Putamen (tissue), 1 donor: ENCODE data around the gene FST.

Experiments used
- DNase-seq: peaks from one replicate; pipeline ENCODE4 v3.0.0-alpha.2; 2016; ENCODE audit warnings: low spot score

Gene FST

DNA sequence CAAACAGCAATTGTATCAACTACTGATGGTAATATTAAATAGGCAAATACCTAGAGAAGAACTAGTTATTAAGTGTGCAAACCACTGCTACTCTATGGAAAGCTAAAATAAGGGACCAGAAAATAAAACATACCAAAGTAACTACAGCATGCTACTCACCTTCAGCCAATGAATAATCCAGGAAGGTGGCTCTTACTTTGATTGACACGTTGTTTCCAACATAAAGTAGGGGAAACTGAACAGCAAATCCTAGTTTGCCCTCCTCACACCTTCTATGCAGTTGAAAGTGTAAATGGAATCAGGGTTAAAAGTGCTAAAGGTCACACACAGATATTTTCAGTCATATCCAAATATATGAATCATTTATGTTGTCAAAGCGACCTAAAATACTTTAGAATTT lies 5.1 kb upstream of the FST start:
- DNase-seq, result no peak

DNA sequence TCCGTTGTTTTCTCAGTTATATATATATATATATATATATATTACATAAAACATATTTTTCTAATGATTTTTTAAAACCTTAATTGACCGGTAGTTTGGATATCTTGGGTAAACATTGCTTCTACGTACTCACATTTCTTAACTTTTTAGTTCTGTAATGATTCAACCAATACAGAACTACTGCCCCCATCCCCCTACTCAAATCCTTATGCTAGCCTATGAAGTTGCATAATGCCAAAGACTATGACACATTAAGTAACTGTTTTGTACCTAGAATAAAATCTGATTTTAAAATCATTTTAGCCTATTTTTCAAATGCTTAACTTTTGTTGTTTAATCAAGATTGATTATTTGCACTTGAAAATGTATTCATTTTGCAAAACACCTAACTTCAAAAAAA lies 4.4 kb upstream of the FST start:
- no peak for DNase-seq

DNA sequence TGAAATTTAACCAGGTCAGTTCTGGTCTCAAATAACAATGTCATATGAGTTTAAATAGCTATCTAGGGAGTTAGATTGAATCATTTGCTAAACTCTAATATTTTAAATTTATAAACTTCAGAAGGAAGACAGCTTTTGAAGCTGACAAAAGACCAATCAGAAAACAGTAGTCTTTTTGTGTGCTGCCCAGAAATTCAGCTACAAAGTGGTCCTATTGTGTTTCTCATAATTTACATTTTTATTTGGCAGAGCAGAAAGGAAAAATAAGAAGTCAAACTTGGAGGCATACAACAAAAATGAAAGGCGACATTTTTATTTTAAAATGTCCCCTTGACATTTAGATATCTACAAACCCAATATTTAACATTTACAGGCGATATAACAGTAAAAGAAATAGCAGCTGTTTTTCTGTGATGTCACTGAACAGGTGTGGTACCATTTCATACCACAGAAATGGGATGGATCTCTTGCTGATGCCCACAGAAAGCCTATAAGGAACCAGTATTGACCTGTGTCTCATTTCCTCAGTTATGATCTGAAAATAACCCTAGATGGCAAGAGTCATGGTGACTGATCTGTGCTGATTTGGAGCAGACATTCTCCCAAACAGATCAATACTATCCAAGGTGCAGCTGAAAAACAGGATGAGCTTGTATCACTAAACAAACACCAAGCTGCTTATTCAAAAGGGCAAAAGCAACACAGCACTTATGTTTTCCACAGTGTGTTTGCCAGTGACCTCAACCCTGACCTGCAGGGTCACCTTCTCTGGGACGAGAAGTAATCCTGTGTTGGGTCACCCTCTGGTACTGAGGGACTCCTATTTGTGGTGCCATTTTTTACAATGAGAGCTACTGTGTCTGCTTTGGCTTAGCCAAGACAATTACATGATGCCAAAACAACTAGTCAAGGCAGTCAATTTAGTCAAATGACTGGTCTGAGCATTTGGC lies 3.6 kb upstream of the FST start:
- peak; percentile 39 for DNase-seq

DNA sequence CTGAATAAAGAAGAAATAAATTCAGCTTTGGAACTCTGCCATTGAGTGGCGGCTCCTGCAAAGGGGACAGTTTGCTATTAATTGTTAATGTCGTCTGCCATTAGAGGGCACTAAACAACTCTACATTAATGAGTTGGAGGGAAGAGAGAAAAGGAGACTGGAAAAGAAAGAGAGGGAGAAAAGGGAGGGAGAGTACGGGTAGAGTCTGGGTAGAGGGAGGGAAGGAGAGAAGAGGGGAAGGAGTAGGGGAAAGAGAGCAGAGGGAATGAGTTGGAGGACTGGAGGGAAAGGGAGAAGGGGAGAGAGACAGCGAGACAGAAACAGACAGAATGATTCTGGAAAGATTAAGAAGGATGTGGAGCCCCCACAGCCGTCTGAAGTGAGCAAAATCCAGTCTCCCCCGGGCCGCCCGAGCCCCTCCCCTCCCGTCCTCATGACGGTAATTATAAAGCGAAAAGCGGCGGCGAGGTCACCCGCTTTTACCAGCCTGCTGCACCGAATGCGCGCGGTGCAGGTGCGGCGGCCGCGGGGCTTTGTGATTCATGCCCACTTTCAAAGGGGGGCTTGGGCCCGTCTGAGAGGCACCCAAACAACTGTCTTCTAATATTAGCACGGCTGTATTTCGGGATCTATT lies 1.9 kb upstream of the FST start:
- DNase-seq, result peak; percentile 56

DNA sequence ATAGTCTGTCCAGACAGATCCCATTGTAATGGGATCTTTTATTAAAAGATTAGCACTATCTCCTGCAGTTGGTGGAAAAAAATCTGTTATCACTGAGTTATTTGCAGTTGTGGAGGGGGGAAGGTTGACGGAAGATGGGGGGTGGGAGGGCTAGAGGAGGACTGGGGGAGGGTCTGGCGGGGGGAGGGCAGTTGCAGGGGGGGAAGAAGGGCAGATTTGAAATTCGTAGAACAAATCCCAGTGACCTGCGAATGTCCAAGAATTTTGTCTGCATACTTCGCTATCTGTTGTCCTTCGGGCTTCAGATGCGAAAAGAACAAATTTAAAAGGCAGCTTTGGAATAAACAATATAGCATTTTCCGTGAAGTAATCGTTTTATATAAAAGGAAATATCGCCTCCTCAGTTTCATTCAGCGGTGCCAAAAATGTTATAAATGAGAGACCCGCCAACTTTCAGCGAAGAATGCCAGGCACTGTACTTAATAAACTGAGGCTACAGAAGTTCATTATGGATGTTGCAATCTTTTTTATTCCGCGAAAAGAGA lies 1.3 kb upstream of the FST start:
- DNase-seq, result no peak

DNA sequence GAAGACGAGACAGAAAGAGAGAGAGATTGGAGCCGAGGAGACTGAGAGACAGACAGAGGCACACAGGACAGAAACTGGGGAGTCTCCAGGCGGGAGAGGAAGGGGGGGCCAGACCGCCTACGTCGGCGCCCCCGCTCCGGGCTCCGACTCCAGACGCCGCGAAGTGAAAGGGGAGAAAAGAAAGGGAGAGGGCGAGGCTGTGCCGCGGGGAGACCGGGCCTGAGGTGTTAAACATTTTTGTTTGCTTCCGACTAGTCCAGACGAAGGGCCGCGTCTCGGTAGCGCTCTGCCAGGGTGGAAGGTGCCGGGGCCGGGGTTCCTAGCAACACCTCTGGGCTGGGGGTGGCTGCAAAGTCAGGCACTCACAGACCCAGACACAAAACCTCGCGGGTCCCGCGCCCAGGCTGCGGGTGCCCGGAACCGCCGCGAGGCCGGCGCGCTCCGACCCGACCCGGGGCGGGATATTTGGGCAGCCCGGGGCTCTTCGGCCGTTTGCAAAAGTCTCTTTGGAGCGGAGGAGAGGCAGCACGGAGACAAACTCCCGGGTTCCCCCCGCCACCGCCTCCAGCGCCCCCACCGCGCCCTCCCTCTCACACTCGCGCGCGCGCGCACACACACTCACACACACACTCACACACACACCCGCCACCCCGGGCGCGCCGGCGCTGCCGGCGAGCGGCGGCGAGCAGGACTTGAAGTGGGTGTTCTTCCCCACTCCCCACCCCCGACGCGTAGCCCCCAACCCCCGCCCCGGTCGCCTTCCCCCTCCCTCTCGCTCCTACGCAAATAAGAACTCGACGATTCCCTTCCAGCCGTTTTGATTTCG lies 626 bp upstream of the FST start:
- DNase-seq, result no peak

DNA sequence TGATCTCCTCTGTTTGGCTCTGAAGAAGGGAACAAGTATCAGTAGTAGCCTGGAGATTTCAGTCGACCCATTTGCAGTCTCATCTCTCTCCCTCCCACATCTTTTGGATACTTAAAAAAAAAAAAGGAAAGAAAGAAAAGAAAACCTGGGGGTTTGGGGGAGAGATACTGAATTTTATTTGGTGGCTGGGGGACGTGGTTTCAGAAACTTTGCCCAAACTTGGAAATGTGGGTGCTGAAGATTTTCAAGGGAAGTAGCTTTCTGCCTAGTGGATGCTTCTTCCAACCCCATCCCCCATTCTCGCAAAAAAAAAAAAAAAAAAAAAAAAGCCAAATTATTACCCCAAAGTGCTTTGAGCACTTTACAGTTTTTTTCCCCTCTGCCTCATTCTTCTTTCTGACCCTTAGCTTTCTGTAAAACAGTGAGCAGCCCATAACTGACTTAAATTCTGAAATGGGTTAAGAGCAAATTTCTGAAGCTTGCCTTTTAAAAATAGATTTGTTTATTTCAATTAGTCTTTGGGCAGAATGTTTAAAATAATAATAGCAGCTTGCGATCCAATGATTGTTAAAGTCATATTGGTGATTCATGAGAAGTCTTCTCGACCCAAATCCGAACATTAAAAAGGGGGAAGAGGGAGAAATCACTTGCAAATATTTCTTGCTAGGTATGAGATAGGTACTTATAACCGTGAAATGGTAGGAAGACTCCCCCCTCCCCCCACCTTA lies 894 bp downstream of the FST start:
- no peak for DNase-seq

DNA sequence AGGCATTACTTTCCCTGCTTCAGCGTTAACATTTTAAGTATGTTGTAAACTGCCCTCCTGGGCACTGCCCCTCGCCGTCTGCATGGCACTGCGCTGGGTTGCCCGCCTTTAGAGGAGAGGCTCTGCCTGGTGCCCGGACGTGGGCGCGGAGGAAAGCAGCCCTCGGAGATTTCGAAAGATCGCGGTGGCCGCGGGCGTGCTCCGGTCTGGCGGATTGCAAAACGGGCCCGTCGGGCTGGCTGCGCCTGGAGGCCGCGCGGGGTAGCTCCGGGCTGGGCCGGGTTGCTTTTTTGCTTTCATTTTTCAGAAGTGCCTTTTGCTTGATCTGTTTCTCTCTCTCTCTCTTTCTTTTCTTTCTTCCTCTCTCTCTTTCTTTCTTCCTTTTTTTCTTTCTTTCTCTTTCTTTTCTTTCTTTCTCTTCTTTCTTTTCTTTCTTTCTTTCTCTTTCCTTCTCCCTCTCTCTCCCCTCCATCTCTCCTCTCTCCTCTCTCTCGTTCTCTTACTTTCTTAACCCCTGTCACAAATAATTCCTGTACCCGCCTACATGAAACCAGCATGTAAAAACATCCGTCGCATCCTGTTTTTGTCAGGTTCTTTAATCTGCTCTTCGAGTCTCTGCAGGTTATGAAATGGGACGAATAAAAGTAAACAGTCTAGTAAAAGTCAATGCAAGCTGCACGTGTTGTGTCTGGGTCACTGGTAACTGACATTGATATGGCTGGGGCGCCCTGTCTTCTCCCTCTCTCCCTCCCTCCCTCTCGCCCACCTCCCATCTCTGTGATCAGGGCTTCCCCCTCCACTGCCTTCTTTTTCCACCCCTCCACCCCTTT lies 1.7 kb downstream of the FST start:
- no peak for DNase-seq

DNA sequence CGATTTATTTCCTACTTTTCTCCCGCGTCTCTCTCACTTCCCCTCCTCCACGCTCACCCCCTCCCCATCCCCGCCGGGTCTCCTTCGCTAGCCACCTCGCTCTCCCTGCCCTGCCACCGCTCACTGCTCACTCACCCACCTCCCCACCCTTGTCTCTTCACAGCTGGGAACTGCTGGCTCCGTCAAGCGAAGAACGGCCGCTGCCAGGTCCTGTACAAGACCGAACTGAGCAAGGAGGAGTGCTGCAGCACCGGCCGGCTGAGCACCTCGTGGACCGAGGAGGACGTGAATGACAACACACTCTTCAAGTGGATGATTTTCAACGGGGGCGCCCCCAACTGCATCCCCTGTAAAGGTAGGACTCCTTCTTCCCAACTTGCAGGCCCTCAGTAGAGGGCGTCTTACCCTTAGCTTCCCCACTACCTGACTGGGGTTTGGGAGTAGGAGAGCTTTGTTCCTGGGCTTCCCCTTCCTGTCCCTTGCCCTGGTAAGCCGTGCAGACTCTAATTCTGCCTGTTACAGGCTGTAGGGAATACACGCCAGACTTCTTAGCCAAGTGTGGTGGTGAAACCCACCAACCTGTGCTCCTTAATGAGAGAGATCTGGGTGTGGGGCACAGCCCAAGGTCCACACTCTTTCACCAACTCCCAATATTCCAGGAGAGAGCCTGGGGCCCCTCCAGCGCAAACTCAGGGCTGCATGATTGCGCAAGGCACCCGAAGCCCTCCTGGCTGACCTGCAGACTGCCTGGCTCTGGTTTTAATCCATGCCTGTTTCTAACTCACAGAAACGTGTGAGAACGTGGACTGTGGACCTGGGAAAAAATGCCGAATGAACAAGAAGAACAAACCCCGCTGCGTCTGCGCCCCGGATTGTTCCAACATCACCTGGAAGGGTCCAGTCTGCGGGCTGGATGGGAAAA lies 2.5 kb downstream of the FST start:
- no peak for DNase-seq

DNA sequence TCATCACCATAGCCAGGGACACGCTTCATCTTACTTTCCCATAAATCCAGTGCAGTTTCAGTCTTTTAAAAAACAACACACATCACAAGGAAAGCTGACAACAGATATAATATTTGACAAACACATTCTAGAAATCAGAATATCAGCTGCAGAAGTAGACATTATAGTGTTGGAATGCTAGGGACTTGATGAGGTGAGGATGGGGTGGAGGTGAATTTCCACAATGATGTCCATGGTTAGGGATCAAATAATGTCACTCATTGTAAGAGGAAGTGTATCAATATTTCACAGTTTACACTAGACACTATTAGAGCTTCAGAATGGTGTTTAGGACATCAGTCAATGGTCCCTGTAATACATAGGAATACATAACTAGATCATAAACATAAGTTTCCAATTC lies 7.0 kb downstream of the FST start:
- DNase-seq, result no peak

DNA sequence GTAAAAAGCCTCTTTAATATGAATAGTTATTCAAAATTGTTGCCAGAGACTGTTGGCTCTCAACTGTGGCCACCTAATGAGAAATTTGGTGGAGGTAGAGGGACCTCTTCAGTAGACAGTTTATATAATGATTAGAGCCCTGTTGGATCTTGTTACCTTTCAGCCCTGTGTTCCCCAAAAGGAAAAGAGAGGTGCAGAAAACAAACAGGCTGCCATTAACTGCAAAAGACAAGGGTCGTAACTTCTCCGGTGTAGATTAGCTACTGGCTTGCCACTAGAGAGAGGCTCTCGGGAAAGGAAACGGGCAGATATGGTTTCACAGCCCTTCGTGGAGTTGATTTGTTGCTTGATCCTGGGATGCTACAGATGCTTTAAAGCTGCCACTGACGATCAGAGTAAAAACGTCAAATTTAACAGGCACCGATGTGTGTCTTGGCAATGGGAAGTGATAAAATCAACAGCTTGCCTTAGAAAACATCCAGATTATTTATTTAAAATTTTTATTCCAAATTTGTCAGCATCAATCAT lies 7.8 kb downstream of the FST start:
- no peak for DNase-seq

DNA sequence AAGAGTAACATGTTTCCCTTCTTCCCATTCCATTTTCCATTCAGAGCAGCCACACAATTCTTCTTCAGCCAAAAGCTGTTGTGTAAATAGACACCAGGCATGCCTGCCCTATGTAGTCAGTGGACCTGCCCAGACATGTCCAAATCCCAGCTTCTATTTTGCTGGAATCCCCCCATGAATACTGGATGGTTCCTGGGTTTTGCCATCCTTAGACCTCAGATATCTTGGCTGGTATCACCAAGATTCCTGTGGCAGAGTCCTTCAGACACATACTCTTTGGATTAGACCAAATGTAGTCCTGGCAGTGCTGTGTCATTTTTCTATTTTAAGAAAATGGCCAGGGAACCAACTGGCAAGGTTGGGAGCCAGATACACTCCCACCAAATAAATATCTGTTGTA lies 10.3 kb downstream of the FST start:
- DNase-seq, result no peak

DNA sequence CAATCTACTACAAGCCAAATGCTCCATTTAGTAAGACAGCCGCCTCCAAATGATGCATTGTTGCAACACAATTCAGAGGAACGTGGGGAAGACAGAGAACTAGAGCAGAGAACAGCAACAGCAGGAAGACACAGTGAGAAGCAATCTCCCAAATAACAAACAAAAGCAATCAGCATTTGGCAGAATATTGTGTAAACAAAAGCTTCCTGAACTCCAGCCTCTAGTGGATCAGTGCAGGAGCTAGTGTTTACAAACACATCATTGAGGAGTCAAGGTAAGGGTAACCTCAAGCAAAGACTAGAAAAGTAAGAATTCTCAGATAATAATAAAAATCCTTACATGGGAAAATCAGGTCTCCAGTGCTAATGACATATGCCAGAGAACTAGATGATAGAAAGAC lies 20.6 kb downstream of the FST start:
- DNase-seq, result no peak

DNA sequence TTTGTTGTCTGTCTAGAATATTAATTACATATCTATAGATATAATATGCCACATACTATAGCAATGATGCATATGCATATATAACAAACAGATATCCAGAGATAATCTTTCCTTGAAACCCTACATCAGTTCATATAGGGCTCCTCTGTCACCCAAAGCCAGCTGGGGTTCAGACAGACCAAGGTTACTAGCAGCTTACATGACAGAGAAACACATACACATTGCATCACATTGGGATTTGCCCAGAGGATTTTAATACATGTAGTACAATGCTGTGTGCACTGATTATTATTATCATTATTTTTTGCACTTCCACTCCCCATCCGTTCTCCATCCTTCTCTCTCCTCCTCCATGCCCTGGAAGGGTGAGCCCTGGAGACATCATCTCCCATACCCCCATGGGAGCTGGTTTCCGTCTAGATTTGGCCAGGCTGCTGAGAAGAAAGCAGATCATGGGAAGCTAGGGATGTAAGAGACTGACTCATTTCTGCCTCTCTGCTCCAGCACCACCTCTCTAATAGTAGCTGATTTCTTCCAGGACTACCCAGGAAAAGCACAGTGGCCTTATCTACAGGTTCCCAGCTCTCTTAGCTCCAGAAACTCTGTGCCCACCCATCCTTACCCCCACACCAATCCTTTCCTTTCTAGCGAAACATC lies 23.3 kb downstream of the FST start:
- no peak for DNase-seq

DNA sequence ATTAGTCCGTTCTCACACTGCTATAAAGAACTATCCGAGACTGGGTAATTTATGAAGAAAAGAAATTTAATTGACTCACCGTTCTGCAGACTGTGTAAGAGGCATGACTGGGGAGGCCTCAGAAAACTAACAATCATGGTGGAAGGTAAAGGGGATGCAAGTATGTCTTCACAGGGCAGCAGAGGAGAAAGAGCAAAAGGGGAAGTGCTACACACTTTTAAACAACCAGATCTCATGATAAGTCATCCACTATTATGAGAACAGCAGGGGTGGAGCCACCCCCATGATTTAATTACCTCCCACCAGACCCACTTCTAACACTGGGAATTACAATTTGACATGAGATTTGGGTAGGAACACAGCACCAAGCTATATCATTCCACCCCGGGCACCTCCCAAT lies 26.6 kb downstream of the FST start:
- DNase-seq, result no peak

DNA sequence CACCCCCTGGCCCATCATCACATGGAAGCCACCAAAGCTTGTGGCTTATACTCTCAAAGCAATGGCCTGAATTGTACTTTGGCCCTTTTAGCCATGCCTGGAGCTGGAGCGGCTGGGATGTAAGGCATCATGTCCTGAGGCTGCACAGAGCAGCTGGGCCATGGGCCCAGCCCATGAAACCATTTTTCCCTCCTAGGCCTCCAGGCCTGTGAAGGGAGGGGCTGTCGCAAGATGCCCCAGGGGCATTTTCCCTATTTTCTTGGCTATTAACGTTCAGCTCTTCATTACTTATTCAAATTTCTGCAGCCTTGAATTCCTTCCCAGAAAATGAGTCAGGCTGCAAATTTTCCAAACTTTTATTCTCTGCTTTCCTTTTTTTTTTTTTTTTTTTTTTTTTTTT lies 27.7 kb downstream of the FST start:
- DNase-seq, result no peak

DNA sequence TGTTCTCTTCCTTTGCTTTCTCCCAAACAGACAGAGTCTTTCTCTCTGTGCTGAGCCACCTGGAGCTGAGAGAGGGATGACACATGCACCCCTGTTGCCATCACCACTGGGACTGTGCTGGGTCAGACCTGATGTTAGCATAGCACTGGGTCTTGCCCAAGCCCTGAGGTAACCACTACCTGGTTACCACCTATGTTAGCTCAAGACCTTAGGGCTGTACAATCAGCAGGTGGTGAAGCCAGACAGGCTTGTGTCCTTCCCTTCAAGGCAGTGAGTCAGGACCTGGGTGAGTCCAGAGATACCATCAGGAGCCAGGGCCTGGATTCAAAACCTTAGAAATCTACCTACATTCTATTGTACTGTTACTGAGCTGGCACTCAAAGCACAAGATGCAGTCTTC lies 32.1 kb downstream of the FST start:
- no peak for DNase-seq

DNA sequence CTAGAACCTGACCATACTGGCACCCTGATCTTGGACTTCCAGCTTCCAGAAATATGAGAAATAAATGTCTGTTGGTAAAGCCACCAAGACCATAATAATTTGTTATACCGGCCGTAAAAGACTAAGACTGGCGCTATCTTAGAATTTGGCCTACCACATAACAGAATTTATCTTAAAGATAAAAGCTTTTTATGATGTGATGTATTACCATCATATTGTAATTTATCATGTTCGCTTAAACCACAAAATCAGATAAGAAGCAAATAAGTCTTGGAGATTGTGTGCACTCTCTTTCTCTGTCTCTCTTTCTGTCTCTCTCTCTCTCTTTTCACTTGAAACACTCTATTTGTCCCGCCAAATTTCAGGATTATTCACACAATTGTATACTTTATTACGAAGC lies 35.6 kb downstream of the FST start:
- DNase-seq, result no peak

DNA sequence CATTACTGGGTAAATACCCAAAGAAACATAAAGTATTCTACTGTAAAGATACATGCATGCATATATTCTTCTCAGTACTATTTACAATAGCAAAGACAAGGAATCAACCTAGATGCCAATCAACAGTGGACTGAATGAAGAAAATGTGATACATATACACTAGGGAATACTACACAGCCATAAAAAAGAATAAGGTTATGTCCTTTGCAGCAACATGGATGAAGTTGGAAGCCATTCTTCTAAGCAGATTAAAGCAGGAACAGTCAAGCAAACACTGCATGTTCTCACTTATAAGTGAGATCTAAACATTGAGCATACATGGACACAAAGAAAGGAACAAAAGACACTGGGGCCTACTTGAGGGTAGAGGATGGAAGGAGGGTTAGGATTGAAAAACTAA lies 40.4 kb downstream of the FST start:
- no peak for DNase-seq
